ENCODE results near the gene TTLL12.

The TTLL12 gene

GRCh38 chr22:43202756-43203410 is 15.9 kb upstream of the TTLL12 start:
- no peaks in the 10 kb centered on the region for H3K4me1 ChIP-seq
- no peak overlapping the region for H3K4me3 ChIP-seq (ENCODE audit: low read depth, low read length)
- H3K36me3 ChIP-seq: no peaks in the 10 kb centered on the region
- H3K9me3 ChIP-seq: no peaks in the 10 kb centered on the region
- H3K27me3 ChIP-seq: no peaks in the 10 kb centered on the region
- TF ChIP-seq, protein P1, sequence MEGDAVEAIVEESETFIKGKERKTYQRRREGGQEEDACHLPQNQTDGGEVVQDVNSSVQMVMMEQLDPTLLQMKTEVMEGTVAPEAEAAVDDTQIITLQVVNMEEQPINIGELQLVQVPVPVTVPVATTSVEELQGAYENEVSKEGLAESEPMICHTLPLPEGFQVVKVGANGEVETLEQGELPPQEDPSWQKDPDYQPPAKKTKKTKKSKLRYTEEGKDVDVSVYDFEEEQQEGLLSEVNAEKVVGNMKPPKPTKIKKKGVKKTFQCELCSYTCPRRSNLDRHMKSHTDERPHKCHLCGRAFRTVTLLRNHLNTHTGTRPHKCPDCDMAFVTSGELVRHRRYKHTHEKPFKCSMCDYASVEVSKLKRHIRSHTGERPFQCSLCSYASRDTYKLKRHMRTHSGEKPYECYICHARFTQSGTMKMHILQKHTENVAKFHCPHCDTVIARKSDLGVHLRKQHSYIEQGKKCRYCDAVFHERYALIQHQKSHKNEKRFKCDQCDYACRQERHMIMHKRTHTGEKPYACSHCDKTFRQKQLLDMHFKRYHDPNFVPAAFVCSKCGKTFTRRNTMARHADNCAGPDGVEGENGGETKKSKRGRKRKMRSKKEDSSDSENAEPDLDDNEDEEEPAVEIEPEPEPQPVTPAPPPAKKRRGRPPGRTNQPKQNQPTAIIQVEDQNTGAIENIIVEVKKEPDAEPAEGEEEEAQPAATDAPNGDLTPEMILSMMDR (IDR thresholded peaks at IDR 0.05; ENCODE audit: low read depth, low read length): no peak
- no peak for DNase-seq

DNA sequence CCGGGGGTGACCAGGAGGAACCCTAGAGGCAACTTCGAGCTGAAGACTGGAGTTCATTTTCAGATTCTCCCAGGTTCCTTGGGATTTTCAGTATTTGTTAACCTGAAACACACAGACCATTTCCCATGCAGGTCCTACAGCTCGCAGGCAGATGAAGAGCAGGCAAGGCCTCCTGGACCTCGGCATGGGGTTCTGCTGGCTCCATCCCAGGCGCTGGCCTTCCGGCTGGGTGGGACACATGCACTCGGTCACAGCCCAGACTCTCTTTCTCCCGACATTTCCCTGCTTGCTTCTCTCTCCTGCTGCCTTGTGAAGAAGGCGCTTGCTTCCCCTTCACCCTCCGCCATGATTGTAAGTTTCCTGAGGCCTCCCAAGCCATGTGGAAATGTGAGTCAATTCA is 15.4 kb upstream of the TTLL12 start:
- no peak for DNase-seq
- H3K9me3 ChIP-seq: no peaks in the 10 kb centered on the region
- H3K4me1 ChIP-seq: no peaks in the 10 kb centered on the region
- no peaks in the 10 kb centered on the region for H3K27me3 ChIP-seq
- TF ChIP-seq, protein P1 (IDR thresholded peaks at IDR 0.05; ENCODE audit: low read depth, low read length): no peak
- H3K4me3 ChIP-seq (ENCODE audit: low read depth, low read length): no peak overlapping the region
- H3K36me3 ChIP-seq: no peaks in the 10 kb centered on the region

- Histone ChIP-seq H3K4me3 (ENCODE audit: low read depth, low read length) (no peak overlapping the region), H3K36me3 (no peaks in the 10 kb centered on the region), H3K27me3 (no peaks in the 10 kb centered on the region), H3K4me1 (no peaks in the 10 kb centered on the region), H3K9me3 (no peaks in the 10 kb centered on the region)
- DNase-seq: no peak
- TF ChIP-seq, protein P1 (IDR thresholded peaks at IDR 0.05; ENCODE audit: low read depth, low read length): no peak
Measured at GRCh38 chr22:43201486-43202219, 14.7 kb upstream of the TTLL12 start.

GRCh38 chr22:43200555-43200954 is 13.6 kb upstream of the TTLL12 start:
- no peaks in the 10 kb centered on the region; the same call in 1 of the 2 replicates for H3K9me3 ChIP-seq
- no peaks in the 10 kb centered on the region for H3K27me3 ChIP-seq
- H3K36me3 ChIP-seq: no peaks in the 10 kb centered on the region
- DNase-seq: no peak
- TF ChIP-seq, protein P1 (IDR thresholded peaks at IDR 0.05; ENCODE audit: low read depth, low read length): no peak
- H3K4me1 ChIP-seq: no peaks in the 10 kb centered on the region
- no peak overlapping the region for H3K4me3 ChIP-seq (ENCODE audit: low read depth, low read length)

GRCh38 chr22:43200031-43200430 is 13.1 kb upstream of the TTLL12 start:
- no peak for DNase-seq
- TF ChIP-seq, protein P1 (IDR thresholded peaks at IDR 0.05; ENCODE audit: low read depth, low read length): no peak
- Histone ChIP-seq H3K4me3 (ENCODE audit: low read depth, low read length) (no peak overlapping the region), H3K36me3 (no peaks in the 10 kb centered on the region), H3K9me3 (no peaks in the 10 kb centered on the region; the same call in 1 of the 2 replicates), H3K4me1 (no peaks in the 10 kb centered on the region), H3K27me3 (no peaks in the 10 kb centered on the region)

DNA sequence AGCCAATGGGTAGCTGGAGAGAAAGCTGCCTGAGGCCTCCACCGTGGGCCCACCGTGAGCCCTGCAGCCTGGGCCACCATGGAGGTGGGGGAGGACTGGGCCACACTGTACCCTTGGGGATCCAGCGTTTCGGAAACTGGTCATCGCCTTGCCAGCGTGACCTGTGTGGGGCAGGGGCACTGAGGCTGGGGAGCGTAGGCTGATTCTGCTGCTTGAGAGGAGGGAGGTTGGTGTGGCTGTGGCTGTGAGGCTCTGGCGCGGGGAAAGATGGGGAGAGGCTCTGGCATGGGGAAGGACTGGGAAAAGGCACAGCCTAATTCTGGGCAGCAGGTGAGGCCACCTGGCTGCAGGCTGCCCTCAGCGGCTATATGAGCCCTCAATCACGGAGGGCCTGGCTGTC is 12.6 kb upstream of the TTLL12 start:
- Histone ChIP-seq H3K36me3 (no peaks in the 10 kb centered on the region), H3K4me1 (no peaks in the 10 kb centered on the region), H3K27me3 (no peaks in the 10 kb centered on the region), H3K9me3 (no peaks in the 10 kb centered on the region; the same call in 1 of the 2 replicates), H3K4me3 (ENCODE audit: low read depth, low read length) (no peak overlapping the region)
- TF ChIP-seq, protein P1 (IDR thresholded peaks at IDR 0.05; ENCODE audit: low read depth, low read length): no peak
- no peak for DNase-seq

Data from BE2C (cell line).